Measurements from ENCODE around the gene VDR.

Gene VDR

DNA sequence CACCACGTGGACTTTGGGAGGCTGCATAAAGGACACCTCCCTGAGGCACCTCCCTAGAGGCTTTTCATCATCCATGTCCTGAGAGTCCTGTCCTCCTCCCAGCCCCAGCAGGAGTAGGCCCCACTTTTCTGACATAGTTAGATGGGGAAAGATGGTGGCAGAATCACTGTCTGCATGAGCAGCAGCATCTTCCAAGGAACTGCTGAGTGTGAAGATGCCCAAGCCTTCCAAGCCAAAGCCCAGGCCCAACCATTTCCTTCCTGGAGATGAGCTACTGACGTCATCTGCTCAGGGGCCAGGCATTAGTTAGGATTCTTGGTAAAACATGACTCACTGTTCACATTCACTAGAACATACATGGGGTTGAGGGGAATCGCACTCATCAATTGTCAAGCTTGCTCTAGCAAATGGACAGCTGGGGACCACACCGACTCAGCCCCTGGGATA, 37.3 kb downstream of the VDR start:
- H3K27ac ChIP-seq: no peak overlapping the region

DNA sequence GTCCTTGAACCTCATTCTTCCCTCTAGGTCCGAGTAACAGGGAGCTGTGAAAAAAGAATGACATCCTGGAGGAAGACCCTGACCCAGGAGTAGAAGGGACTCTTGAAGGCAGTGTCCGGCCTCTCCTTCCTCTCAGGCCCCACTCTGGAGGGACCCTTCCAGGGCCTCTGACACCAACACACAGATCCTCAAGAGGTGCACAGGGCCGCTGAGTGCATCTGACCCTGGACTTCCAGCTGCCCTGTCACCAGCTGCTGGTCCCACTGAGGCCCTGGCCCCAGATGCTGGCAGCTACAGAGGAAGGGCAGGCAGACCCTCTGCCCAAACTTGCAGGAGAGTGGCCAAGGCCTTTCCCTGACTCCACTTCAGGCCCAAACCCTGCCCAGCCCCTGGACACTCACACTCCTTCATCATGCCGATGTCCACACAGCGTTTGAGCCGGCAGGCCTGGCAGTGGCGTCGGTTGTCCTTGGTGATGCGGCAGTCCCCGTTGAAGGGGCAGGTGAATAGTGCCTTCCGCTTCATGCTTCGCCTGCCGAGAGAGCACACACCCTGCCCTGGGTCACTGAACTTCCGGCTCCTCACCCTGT, 40.1 kb downstream of the VDR start:
- no peak overlapping the region for H3K27ac ChIP-seq
- TF ChIP-seq, protein P1, sequence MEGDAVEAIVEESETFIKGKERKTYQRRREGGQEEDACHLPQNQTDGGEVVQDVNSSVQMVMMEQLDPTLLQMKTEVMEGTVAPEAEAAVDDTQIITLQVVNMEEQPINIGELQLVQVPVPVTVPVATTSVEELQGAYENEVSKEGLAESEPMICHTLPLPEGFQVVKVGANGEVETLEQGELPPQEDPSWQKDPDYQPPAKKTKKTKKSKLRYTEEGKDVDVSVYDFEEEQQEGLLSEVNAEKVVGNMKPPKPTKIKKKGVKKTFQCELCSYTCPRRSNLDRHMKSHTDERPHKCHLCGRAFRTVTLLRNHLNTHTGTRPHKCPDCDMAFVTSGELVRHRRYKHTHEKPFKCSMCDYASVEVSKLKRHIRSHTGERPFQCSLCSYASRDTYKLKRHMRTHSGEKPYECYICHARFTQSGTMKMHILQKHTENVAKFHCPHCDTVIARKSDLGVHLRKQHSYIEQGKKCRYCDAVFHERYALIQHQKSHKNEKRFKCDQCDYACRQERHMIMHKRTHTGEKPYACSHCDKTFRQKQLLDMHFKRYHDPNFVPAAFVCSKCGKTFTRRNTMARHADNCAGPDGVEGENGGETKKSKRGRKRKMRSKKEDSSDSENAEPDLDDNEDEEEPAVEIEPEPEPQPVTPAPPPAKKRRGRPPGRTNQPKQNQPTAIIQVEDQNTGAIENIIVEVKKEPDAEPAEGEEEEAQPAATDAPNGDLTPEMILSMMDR (conservative IDR thresholded peaks at IDR 0.05): no peak
- no peak for TF ChIP-seq ZFX (IDR thresholded peaks at IDR 0.05)

More for the DNA sequence above, 37.3 kb downstream of the VDR start:
- TF ChIP-seq, protein P1 (conservative IDR thresholded peaks at IDR 0.05): no peak
- no peak for TF ChIP-seq ZFX (IDR thresholded peaks at IDR 0.05)

DNA sequence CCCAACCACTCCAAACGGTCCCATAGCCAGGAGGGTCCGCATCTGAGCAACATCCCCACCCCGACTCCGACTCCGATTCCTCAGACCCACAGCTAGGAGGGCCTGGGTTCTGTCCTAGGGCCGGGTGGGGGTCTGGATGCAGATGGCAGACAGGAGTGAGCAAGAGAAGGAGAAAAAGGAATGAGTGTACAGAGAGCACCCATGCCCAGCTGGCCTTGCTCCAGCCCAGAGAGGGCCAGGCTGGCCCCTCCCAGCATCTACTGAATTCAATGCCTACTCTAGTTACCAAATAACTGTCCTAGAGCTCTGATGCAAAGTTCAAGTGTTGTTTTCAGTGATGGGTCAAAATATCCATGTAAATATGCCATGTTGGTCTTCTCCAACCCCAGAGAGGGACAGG, 40.8 kb downstream of the VDR start:
- TF ChIP-seq ZFX (IDR thresholded peaks at IDR 0.05): no peak
- TF ChIP-seq, protein P1 (conservative IDR thresholded peaks at IDR 0.05): no peak
- H3K27ac ChIP-seq: no peak overlapping the region

DNA sequence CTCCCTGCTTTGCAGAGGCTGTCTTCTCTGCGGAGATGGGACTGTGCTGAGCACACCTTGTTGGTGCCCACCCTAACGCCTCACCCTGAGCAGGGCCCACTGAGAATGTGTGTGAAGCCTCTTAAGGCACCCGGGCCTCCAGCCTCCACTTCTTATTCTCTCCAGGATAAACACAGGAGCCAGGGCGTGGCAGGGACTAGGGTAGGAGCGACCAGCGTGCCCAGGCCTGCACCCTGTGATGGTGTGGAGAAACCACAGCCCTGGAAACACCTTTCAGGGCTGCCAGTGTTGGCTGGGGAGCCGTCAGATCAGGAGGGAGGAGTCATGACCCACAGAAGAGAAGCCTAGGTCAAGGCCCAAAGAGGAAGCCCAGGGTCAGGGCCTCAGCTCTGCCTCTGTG, 41.3 kb downstream of the VDR start:
- no peak overlapping the region for H3K27ac ChIP-seq
- no peak for TF ChIP-seq ZFX (IDR thresholded peaks at IDR 0.05)
- TF ChIP-seq, protein P1 (conservative IDR thresholded peaks at IDR 0.05): no peak

DNA sequence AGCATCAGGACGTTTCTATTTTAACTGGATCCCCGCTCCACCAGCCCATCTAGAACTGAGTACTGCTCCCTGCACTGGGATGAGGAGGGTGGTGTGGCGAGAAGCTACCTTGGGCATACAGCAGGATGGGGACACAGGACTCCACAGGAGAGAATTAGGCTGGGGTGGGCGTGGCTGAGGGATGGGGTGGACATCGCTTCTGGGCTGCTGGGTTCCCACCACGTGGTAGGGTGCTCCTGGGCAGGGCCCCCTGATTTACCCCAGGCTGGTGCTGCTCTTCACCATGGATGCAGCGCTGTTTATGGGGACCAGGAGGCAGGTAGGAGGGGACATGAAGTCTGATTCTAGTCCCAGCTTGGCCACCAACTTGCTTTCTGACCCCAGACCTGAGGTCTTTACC, 41.9 kb downstream of the VDR start:
- no peak overlapping the region for H3K27ac ChIP-seq
- TF ChIP-seq, protein P1 (conservative IDR thresholded peaks at IDR 0.05): no peak
- no peak for TF ChIP-seq ZFX (IDR thresholded peaks at IDR 0.05)

DNA sequence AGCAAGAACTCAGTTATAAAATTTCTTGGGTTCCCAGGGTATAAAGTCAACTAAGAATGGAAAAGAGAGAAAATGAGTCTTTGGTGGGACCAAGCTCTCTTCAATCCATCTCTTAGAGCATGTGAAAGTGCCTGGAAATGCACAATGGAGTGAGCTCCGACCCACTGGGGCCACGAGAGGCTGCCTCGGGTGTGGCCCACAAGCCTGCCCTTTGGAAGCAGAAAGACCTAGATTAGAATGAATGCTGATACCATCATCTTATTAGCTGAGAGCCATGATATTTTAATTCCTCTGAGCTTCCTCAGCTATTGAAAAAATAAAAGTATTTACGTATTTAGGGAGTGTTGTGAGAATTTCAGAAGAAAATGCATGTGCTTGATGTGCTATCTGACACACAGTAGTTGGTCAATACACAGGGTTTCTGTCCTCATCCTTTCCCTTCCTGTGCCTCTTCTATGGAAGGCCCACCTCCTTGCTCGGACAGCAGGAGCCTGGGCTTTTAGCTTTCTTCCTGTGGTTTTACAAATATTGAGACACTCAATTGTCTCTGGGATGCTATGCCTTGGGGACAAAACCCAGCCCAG, 42.5 kb downstream of the VDR start:
- no peak overlapping the region for H3K27ac ChIP-seq
- TF ChIP-seq, protein P1 (conservative IDR thresholded peaks at IDR 0.05): no peak
- no peak for TF ChIP-seq ZFX (IDR thresholded peaks at IDR 0.05)

DNA sequence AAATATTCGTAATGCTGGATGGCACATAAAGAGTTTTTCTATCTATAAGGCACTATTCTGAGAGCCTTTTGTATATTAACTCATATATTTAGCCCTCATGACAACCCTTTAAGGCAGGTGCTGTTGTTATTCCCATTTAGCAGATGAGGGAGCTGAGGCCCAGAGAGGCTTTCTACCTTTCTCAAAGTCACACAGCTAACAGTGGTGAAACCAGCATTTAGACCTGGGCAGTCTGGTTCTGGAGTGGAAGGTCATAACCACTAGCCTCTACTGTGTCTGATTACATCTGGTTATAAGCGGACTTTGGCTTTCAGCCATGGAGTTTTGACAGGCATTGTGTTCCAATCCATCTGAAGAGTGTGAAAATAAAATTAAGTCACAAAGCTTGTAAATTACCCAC, 43.9 kb downstream of the VDR start:
- TF ChIP-seq, protein P1 (conservative IDR thresholded peaks at IDR 0.05): no peak
- TF ChIP-seq ZFX (IDR thresholded peaks at IDR 0.05): no peak
- no peak overlapping the region for H3K27ac ChIP-seq

Data from C4-2B (cell line).